GM12873 (cell line): ENCODE data around the gene NBEA.

Source experiments
- CTCF ChIP-seq: IDR thresholded peaks from 2 replicates; pipeline ENCODE4 v1.5.1; 2012; ENCODE audit warnings: low read depth, mild to moderate bottlenecking, moderate library complexity, low read length, control low read depth; ENCODE audit not compliant: insufficient read depth; ENCODE audit errors: missing control alignments

Gene NBEA

DNA sequence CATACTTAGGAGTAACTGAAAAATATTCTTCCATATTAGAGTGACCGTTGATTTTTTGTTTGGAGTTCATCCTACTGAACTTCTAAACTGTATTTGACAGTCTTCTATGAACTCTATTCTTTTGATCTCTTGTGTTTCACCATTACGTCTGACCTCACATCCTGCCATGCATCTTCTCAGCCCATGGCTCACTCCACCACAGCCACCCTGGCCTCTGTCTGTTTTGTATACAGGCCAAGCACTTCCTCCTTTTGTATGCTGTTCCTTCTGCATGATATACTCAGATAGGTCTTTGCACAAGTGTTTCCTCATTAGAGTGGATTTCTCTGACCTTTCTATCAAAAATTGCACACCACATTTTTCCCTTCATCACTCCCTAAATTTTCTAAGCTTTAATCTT lies 414.5 kb downstream of the NBEA start:
- TF ChIP-seq CTCF: no peak

- TF ChIP-seq CTCF: no peak
Observed at GRCh38 chr13:35365883-35366282, 423.8 kb downstream of the NBEA start.

DNA sequence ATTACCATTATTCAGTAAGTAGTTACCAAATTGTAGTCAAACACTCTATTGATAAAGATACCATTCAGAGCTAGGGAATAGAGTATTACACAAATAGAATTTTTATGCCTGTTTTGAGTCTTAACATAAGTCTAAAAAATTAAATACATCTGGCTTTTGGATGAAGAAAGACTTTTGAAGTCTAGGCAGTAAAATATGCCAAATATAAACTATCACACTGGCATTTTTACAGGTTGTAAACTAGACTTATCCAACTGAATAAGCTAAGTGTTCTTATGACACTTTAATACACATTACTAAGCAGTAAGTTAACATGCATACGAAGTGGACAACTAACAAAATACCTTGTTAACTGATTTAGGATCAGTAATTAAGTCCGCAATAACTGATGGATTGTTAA lies 425.5 kb downstream of the NBEA start:
- TF ChIP-seq CTCF: no peak

DNA sequence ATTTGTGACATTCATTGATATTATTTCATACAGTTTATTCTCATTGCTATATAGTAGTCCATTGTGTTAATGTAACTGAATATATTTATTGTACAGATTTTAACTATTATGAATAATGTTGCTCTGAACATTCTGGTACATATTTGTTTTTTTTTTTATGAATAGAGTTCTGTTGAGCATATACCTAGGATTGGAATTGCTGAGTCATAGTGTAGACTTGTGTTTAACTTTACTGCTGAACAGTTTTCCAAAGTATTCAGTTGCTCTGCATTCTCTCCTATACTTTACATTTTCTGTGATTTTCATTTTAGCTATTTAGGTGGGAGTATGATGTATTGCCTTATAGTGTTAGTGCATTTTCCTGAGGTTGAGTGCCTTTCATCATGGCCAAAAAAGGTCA lies 436.9 kb downstream of the NBEA start:
- no peak for TF ChIP-seq CTCF

- TF ChIP-seq CTCF: no peak
Observed at GRCh38 chr13:35379663-35380062, 437.6 kb downstream of the NBEA start.

DNA sequence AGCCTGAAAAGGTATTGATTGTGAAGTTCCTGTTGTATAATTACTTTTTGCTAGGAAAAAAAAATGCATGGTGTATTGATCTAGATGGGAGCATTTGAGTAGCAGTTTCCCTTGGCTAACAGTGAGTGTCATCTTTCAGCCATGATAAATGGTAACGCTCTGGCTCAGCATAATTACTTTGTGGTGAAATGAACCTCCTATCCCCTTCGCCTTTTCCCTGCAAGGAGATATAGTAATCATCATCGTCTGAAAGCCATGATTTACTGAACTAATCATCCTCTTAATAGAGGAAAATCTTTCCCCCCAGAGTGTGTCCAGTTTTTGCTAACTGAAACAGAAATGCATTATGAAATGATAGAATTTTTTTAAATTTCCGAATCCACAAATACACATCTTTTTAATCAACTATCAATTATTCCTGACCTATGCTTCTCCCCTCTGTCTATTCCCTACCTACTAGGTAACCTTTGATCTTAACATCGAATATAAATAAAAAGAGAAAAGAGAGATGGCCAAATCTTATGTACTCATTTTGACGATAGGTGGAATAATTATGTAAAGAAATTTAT lies 445.7 kb downstream of the NBEA start:
- no peak for TF ChIP-seq CTCF

- no peak for TF ChIP-seq CTCF
Observed at GRCh38 chr13:35388441-35389355, 446.6 kb downstream of the NBEA start.
